ENCODE results near the gene LRP6. TPM values are rescaled to one million over a fixed set of nuclear protein-coding genes. Genes with fewer than 3 reads are reported as not detected.

LRP6 gene
- total and polyA plus RNA-seq, 10 donors: 0.63 to 14.9 (median 9.6) TPM

DNA sequence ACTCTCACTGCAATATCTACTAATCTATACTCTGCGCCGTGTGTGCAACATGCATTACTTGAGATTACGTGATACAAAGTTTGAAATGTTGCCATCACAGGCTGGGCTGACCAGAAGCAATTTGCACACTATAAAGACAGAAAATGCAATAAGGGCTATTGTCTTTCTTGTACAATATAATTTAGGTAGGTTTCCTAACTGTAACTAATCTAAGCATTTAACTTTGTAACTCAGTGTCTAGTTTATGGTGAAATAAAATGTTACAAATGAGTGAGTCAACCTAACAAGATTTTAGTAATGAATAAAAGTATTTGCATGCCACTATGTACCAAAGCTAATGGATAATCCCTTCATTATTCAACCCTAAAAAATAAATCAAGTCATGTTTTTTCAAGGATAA is 57.8 kb downstream of the LRP6 start:
- H3K27me3 ChIP-seq (replicated peaks in 1 of 7): no peaks in the 10 kb centered on the region
- H3K27ac ChIP-seq: no peak overlapping the region
- peaks cover 0 to 8% (median 1%) of the 10 kb centered on the region in 6 donors for H3K4me1 ChIP-seq
- no peak for TF ChIP-seq CTCF (IDR thresholded peaks at IDR 0.05 in 8 of 11, conservative IDR thresholded peaks at IDR 0.05 in 3 of 11)
- TF ChIP-seq POLR2A (IDR thresholded peaks at IDR 0.05): no peak
- TF ChIP-seq POLR2AphosphoS5 (IDR thresholded peaks at IDR 0.05): no peak
- WGBS, 5 donors: 81 to 99% (median 95%) methylated on average over 3 of the region's 3 CpGs
- intact Hi-C loops (cut with DNase I; ENCODE audit: low total_unique reads): no loop called here
- H3K4me3 ChIP-seq: no peak overlapping the region
- no peak for DNase-seq
- no peaks in the 10 kb centered on the region for H3K36me3 ChIP-seq
- H3K9me3 ChIP-seq: no peaks in the 10 kb centered on the region

DNA sequence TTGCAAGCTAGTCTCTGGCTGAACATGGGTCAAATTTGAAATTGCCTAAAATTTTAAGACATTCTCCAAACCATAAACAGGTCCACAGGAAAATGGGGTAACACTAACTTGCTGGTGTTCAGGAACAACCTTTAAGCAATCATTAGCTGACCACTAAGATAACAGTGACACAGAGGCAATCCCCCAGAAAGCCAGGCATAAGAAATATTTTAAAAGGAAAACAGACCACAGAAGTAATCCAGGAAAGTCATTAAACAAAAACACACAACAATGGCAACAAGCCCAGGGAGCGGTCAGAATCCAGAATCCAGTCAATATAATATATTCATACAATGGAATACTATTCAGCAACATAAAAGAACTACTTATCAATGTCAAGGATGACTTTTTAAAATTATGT is 59.1 kb downstream of the LRP6 start:
- H3K36me3 ChIP-seq: no peaks in the 10 kb centered on the region
- no peak overlapping the region for H3K27ac ChIP-seq
- no peak for TF ChIP-seq CTCF (IDR thresholded peaks at IDR 0.05 in 8 of 11, conservative IDR thresholded peaks at IDR 0.05 in 3 of 11)
- no peak for TF ChIP-seq POLR2AphosphoS5 (IDR thresholded peaks at IDR 0.05)
- no peak overlapping the region for H3K4me3 ChIP-seq
- 86 to 97% (median 97%) methylated on average over 1 of the region's 1 CpG for WGBS, 5 donors
- H3K27me3 ChIP-seq (replicated peaks in 1 of 7): no peaks in the 10 kb centered on the region
- no peak for DNase-seq
- H3K4me1 ChIP-seq: peaks cover 0 to 8% (median 1%) of the 10 kb centered on the region in 6 donors
- H3K9me3 ChIP-seq: no peaks in the 10 kb centered on the region
- intact Hi-C loops (cut with DNase I; ENCODE audit: low total_unique reads): no loop called here

GRCh38 chr12:12206776-12207388 is 60.0 kb downstream of the LRP6 start:
- Histone ChIP-seq H3K4me3 (no peak overlapping the region), H3K4me1 (peaks cover 0 to 8% (median 1%) of the 10 kb centered on the region in 6 donors), H3K36me3 (no peaks in the 10 kb centered on the region), H3K9me3 (no peaks in the 10 kb centered on the region), H3K27ac (no peak overlapping the region), H3K27me3 (replicated peaks in 1 of 7) (no peaks in the 10 kb centered on the region)
- WGBS, 5 donors: 75 to 94% (median 86%) methylated on average over 5 of the region's 5 CpGs
- no peak for TF ChIP-seq POLR2AphosphoS5 (IDR thresholded peaks at IDR 0.05)
- no peak for TF ChIP-seq POLR2A (IDR thresholded peaks at IDR 0.05)
- TF ChIP-seq CTCF (IDR thresholded peaks at IDR 0.05 in 8 of 11, conservative IDR thresholded peaks at IDR 0.05 in 3 of 11): no peak
- intact Hi-C loops (cut with DNase I; ENCODE audit: low total_unique reads): no loop called here
- DNase-seq: no peak

DNA sequence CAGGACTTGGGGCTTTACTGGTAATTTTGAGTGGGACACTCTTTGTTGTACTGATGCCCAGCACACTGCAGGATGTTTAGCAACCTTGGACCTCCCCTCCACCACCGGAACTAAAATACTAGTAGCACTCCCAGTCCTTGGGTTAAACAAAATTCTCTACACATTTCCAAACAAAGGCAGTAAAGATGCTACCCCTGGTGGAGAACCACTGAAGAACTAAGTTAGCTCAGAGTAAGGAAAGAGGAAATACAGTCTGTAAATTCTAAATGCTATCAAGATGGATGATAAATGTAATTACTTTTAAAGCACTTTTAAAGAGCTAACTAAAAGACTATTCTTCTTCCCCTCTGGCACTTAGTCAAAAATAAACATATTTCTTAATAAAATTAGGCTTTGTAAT is 64.1 kb downstream of the LRP6 start:
- Histone ChIP-seq H3K4me1 (no peaks in the 10 kb centered on the region), H3K4me3 (no peak overlapping the region), H3K27me3 (replicated peaks in 1 of 7) (no peaks in the 10 kb centered on the region), H3K36me3 (no peaks in the 10 kb centered on the region), H3K27ac (no peak overlapping the region), H3K9me3 (peaks cover 0 to 14% (median 12%) of the 10 kb centered on the region in 8 donors)
- WGBS, 5 donors: 50 to 89% (median 63%) methylated on average over 1 of the region's 1 CpG
- no peak for TF ChIP-seq POLR2A (IDR thresholded peaks at IDR 0.05)
- TF ChIP-seq POLR2AphosphoS5 (IDR thresholded peaks at IDR 0.05): no peak
- TF ChIP-seq CTCF (IDR thresholded peaks at IDR 0.05 in 8 of 11, conservative IDR thresholded peaks at IDR 0.05 in 3 of 11): no peak
- no peak for DNase-seq
- intact Hi-C loops (cut with DNase I; ENCODE audit: low total_unique reads): no loop called here
